ENCODE results near the gene FCN2.

Gene FCN2

GRCh38 chr9:134917431-134918373 lies 37.1 kb downstream of the FCN2 start, which contains the start of gene FCN1:
TSS of gene FCN1 (minus strand) at chr9:134917912. CDS start at chr9:134917871, 41 bp downstream.
- H3K9me3 ChIP-seq (ENCODE audit: low read length): peaks cover 11% of the 10 kb centered on the region
- no peaks in the 10 kb centered on the region for H3K9me2 ChIP-seq (ENCODE audit: low read depth, low read length)
- H3K27ac ChIP-seq (ENCODE audit: low read depth, low read length, poor library complexity, severe bottlenecking): no peak within 1 kb of the TSS
- H3K4me1 ChIP-seq (ENCODE audit: insufficient read depth, low read length, severe bottlenecking): peaks cover 3% of the 10 kb centered on the region
- no peaks in the 10 kb centered on the region for H4K20me1 ChIP-seq (ENCODE audit: insufficient read depth, low read length)
- H3K4me3 ChIP-seq (ENCODE audit: low read depth, low read length, poor library complexity, severe bottlenecking): no peak within 1 kb of the TSS
- H3F3A ChIP-seq (ENCODE audit: insufficient read depth, low read length): no peaks in the 10 kb centered on the region
- H3K4me2 ChIP-seq (ENCODE audit: low read length): no peak within 1 kb of the TSS
- H3K79me2 ChIP-seq (ENCODE audit: insufficient read depth, low read length): no peaks in the 10 kb centered on the region
- TF ChIP-seq EZH2 (IDR thresholded peaks at IDR 0.05; ENCODE audit: borderline replicate concordance, low read length) (no peak), CTCF (IDR thresholded peaks at IDR 0.05; ENCODE audit: low read length) (no peak)
- no peak within 1 kb of the TSS for H2AFZ ChIP-seq (ENCODE audit: low read length)
- no peaks in the 10 kb centered on the region; the same call in none of the 2 replicates for H3K27me3 ChIP-seq (ENCODE audit: insufficient read depth, low read length)
- H3K36me3 ChIP-seq (ENCODE audit: insufficient read depth, low read length): peaks cover 7% of the 10 kb centered on the region; the same call in 1 of the 2 replicates
- H3K9ac ChIP-seq (ENCODE audit: low read length): no peak within 1 kb of the TSS

GRCh38 chr9:134918646-134919045 lies 38.0 kb downstream of the FCN2 start:
- Histone ChIP-seq H3K4me2 (ENCODE audit: low read length) (no peak overlapping the region), H3F3A (ENCODE audit: insufficient read depth, low read length) (no peaks in the 10 kb centered on the region), H4K20me1 (ENCODE audit: insufficient read depth, low read length) (no peaks in the 10 kb centered on the region), H2AFZ (ENCODE audit: low read length) (no peak overlapping the region), H3K9ac (ENCODE audit: low read length) (no peak overlapping the region), H3K27ac (ENCODE audit: low read depth, low read length, poor library complexity, severe bottlenecking) (no peak overlapping the region), H3K79me2 (ENCODE audit: insufficient read depth, low read length) (no peaks in the 10 kb centered on the region), H3K27me3 (ENCODE audit: insufficient read depth, low read length) (no peaks in the 10 kb centered on the region; the same call in none of the 2 replicates), H3K9me2 (ENCODE audit: low read depth, low read length) (no peaks in the 10 kb centered on the region), H3K36me3 (ENCODE audit: insufficient read depth, low read length) (peaks cover 7% of the 10 kb centered on the region; the same call in 1 of the 2 replicates), H3K4me1 (ENCODE audit: insufficient read depth, low read length, severe bottlenecking) (peaks cover 3% of the 10 kb centered on the region), H3K9me3 (ENCODE audit: low read length) (peaks cover 11% of the 10 kb centered on the region), H3K4me3 (ENCODE audit: low read depth, low read length, poor library complexity, severe bottlenecking) (no peak overlapping the region)
- no peak for TF ChIP-seq EZH2 (IDR thresholded peaks at IDR 0.05; ENCODE audit: borderline replicate concordance, low read length)
- no peak for TF ChIP-seq CTCF (IDR thresholded peaks at IDR 0.05; ENCODE audit: low read length)

GRCh38 chr9:134919303-134919702 lies 38.7 kb downstream of the FCN2 start:
- Histone ChIP-seq H3K9me2 (ENCODE audit: low read depth, low read length) (no peaks in the 10 kb centered on the region), H3F3A (ENCODE audit: insufficient read depth, low read length) (no peaks in the 10 kb centered on the region), H3K79me2 (ENCODE audit: insufficient read depth, low read length) (no peaks in the 10 kb centered on the region), H3K9ac (ENCODE audit: low read length) (no peak overlapping the region), H3K36me3 (ENCODE audit: insufficient read depth, low read length) (peaks cover 7% of the 10 kb centered on the region; the same call in 1 of the 2 replicates), H3K4me2 (ENCODE audit: low read length) (no peak overlapping the region), H4K20me1 (ENCODE audit: insufficient read depth, low read length) (no peaks in the 10 kb centered on the region), H2AFZ (ENCODE audit: low read length) (no peak overlapping the region), H3K4me1 (ENCODE audit: insufficient read depth, low read length, severe bottlenecking) (peaks cover 3% of the 10 kb centered on the region), H3K27ac (ENCODE audit: low read depth, low read length, poor library complexity, severe bottlenecking) (no peak overlapping the region), H3K4me3 (ENCODE audit: low read depth, low read length, poor library complexity, severe bottlenecking) (no peak overlapping the region), H3K9me3 (ENCODE audit: low read length) (peaks cover 11% of the 10 kb centered on the region), H3K27me3 (ENCODE audit: insufficient read depth, low read length) (no peaks in the 10 kb centered on the region; the same call in none of the 2 replicates)
- TF ChIP-seq EZH2 (IDR thresholded peaks at IDR 0.05; ENCODE audit: borderline replicate concordance, low read length) (no peak), CTCF (IDR thresholded peaks at IDR 0.05; ENCODE audit: low read length) (no peak)
